Cardiac muscle cell (in vitro differentiated cells and primary cell): ENCODE data around the gene KCNT2. TPM values are rescaled to one million over a fixed set of nuclear protein-coding genes. Genes with fewer than 3 reads are reported as not detected.

Experiments used
- DNase-seq, 2 donors: peaks; one replicate each; pipeline versions ENCODE4 v3.0.0 to v3.0.0-alpha.2; 2010 to 2017; ENCODE audit warnings: low read depth in 1 of 2, low spot score in 1 of 2
- H3K27ac ChIP-seq: fragments of 200-600 bp; sonication (generic); 2 replicates; pipeline ENCODE4 v1.5.1; 2016
- H3K27me3 ChIP-seq: fragments of 200-600 bp; sonication (generic); 2 replicates; pipeline ENCODE4 v1.6.0; 2016; ENCODE audit warnings: control low read depth
- H3K36me3 ChIP-seq: fragments of 200-600 bp; sonication (generic); 2 replicates; pipeline ENCODE4 v1.5.1; 2016; ENCODE audit warnings: control low read depth
- H3K4me1 ChIP-seq: fragments of 200-600 bp; sonication (generic); 2 replicates; pipeline ENCODE4 v1.8.1; 2017; ENCODE audit warnings: low read depth, mild to moderate bottlenecking, mixed run types
- H3K4me3 ChIP-seq: fragments of 200-600 bp; sonication (generic); 2 replicates; pipeline ENCODE4 v1.5.1; 2016; ENCODE audit warnings: mild to moderate bottlenecking
- H3K9me3 ChIP-seq: fragments of 200-600 bp; sonication (generic); 2 replicates; pipeline ENCODE4 v1.5.1; 2017; ENCODE audit warnings: low read depth, mild to moderate bottlenecking, control low read depth
- CTCF ChIP-seq: IDR thresholded peaks from 2 replicates; pipeline ENCODE4 v1.5.1; 2012; ENCODE audit warnings: low read depth, mild to moderate bottlenecking, low read length
- polyA plus RNA-seq: library from polyadenylated mRNA; unstranded; fragments of >200 nt; fragmentation: Nextera tagmentation; extraction: Ambion mirVana; gene quantifications from 2 replicates; pipeline ENCODE4 v1.2.1, GENCODE V29; 2016
- total RNA-seq: library from RNA; depleted of rRNA; stranded (reverse); fragments of >200 nt; gene quantifications from 2 replicates; pipeline ENCODE4 v1.2.3, GENCODE V29; 2016

The KCNT2 gene
- total and polyA plus RNA-seq, 2 experiments from 2014 or later, result 2.0 to 5.0 TPM

GRCh38 chr1:196205882-196206281 is 402.4 kb downstream of the KCNT2 start:
- Histone ChIP-seq H3K4me3 (no peak overlapping the region), H3K4me1 (peaks cover 2% of the 10 kb centered on the region), H3K27me3 (no peaks in the 10 kb centered on the region), H3K9me3 (no peaks in the 10 kb centered on the region), H3K27ac (no peak overlapping the region), H3K36me3 (no peaks in the 10 kb centered on the region)
- TF ChIP-seq CTCF, result no peak
- no peak for DNase-seq

- Histone ChIP-seq H3K4me1 (no peaks in the 10 kb centered on the region), H3K27me3 (no peaks in the 10 kb centered on the region), H3K9me3 (no peaks in the 10 kb centered on the region), H3K36me3 (no peaks in the 10 kb centered on the region), H3K27ac (no peak overlapping the region), H3K4me3 (no peak overlapping the region)
- no peak for TF ChIP-seq CTCF
- no peak for DNase-seq
Observed at GRCh38 chr1:196196486-196196885, 411.8 kb downstream of the KCNT2 start.

- DNase-seq, result no peak
- Histone ChIP-seq H3K9me3 (no peaks in the 10 kb centered on the region), H3K4me3 (no peak overlapping the region), H3K27ac (no peak overlapping the region), H3K36me3 (no peaks in the 10 kb centered on the region), H3K4me1 (no peaks in the 10 kb centered on the region), H3K27me3 (no peaks in the 10 kb centered on the region)
- no peak for TF ChIP-seq CTCF
Observed at GRCh38 chr1:196193896-196194559, 414.2 kb downstream of the KCNT2 start.

- H3K9me3 ChIP-seq, result no peaks in the 10 kb centered on the region
- no peak for TF ChIP-seq CTCF
- H3K27me3 ChIP-seq, result no peaks in the 10 kb centered on the region
- H3K4me3 ChIP-seq, result no peak overlapping the region
- no peaks in the 10 kb centered on the region for H3K36me3 ChIP-seq
- H3K4me1 ChIP-seq, result no peaks in the 10 kb centered on the region
- no peak overlapping the region for H3K27ac ChIP-seq
- DNase-seq, result no peak
Observed at GRCh38 chr1:196183941-196184340, 424.3 kb downstream of the KCNT2 start.

GRCh38 chr1:196181594-196181878 is 426.7 kb downstream of the KCNT2 start:
- no peak overlapping the region for H3K27ac ChIP-seq

More at GRCh38 chr1:196181594-196181878, 426.7 kb downstream of the KCNT2 start:
- H3K4me1 ChIP-seq, result no peaks in the 10 kb centered on the region
- no peaks in the 10 kb centered on the region for H3K9me3 ChIP-seq
- DNase-seq, result no peak
- no peak overlapping the region for H3K4me3 ChIP-seq
- H3K36me3 ChIP-seq, result no peaks in the 10 kb centered on the region
- no peak for TF ChIP-seq CTCF
- H3K27me3 ChIP-seq, result no peaks in the 10 kb centered on the region
